ENCODE results near the gene GORAB. TPM values are rescaled to one million over a fixed set of nuclear protein-coding genes. Genes with fewer than 3 reads are reported as not detected.

The GORAB gene
- total RNA-seq, 3 donors from 2014 or later (not counting 1 experiment from before 2014, with no cell fraction given) = 17.4 to 23.6 (median 20.8) TPM

GRCh38 chr1:170558731-170559130 is 26.8 kb downstream of the GORAB start:
- no peak for ATAC-seq
- H3K36me3 ChIP-seq (ENCODE audit: control insufficient read depth, insufficient read depth, low read length) = peaks cover 2% of the 10 kb centered on the region
- no peak for DNase-seq
- TF ChIP-seq, protein P1, sequence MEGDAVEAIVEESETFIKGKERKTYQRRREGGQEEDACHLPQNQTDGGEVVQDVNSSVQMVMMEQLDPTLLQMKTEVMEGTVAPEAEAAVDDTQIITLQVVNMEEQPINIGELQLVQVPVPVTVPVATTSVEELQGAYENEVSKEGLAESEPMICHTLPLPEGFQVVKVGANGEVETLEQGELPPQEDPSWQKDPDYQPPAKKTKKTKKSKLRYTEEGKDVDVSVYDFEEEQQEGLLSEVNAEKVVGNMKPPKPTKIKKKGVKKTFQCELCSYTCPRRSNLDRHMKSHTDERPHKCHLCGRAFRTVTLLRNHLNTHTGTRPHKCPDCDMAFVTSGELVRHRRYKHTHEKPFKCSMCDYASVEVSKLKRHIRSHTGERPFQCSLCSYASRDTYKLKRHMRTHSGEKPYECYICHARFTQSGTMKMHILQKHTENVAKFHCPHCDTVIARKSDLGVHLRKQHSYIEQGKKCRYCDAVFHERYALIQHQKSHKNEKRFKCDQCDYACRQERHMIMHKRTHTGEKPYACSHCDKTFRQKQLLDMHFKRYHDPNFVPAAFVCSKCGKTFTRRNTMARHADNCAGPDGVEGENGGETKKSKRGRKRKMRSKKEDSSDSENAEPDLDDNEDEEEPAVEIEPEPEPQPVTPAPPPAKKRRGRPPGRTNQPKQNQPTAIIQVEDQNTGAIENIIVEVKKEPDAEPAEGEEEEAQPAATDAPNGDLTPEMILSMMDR (IDR thresholded peaks at IDR 0.05) = no peak
- no peaks in the 10 kb centered on the region for H3K27me3 Mint-ChIP-seq (ENCODE audit: low read depth in 2 of 2)
- H3K9me3 ChIP-seq (ENCODE audit: control insufficient read depth, insufficient read depth, low read length) = peaks cover 6% of the 10 kb centered on the region
- H3K4me3 Mint-ChIP-seq = no peak overlapping the region
- H3K27ac Mint-ChIP-seq = no peak overlapping the region
- peaks cover 16% of the 10 kb centered on the region in 2 donors for H3K4me1 Mint-ChIP-seq
- H3K27me3 ChIP-seq (ENCODE audit: control insufficient read depth, insufficient read depth, low read length) = no peaks in the 10 kb centered on the region
- no peak overlapping the region for H3K4me3 ChIP-seq (ENCODE audit: low read length)
- peaks cover 0 to 5% of the 10 kb centered on the region in 2 donors for H3K9me3 Mint-ChIP-seq
- no peaks in the 10 kb centered on the region for H3K36me3 Mint-ChIP-seq
- peaks cover 3% of the 10 kb centered on the region for H3K4me1 ChIP-seq (ENCODE audit: control insufficient read depth, insufficient read depth, low read length)
- H3K27ac ChIP-seq (ENCODE audit: low read length) = no peak overlapping the region
- intact Hi-C loops (cut with micrococcal nuclease) = no loop called here
- 92% methylated on average over 4 of the region's 5 CpGs for WGBS (ENCODE audit: insufficient coverage)

- no peak overlapping the region for H3K4me3 ChIP-seq (ENCODE audit: low read length)
Measured at GRCh38 chr1:170559166-170559565, 27.2 kb downstream of the GORAB start.

GRCh38 chr1:170560681-170561285 is 28.8 kb downstream of the GORAB start:
- intact Hi-C loops (cut with micrococcal nuclease) = no loop called here

More at GRCh38 chr1:170559166-170559565, 27.2 kb downstream of the GORAB start:
- ATAC-seq (no peak), DNase-seq (no peak)
- Mint-ChIP-seq H3K9me3 (peaks cover 0 to 5% of the 10 kb centered on the region in 2 donors), H3K27me3 (ENCODE audit: low read depth in 2 of 2) (no peaks in the 10 kb centered on the region), H3K4me3 (no peak overlapping the region), H3K4me1 (peaks cover 17% of the 10 kb centered on the region in 2 donors), H3K27ac (no peak overlapping the region), H3K36me3 (no peaks in the 10 kb centered on the region)
- WGBS (ENCODE audit: insufficient coverage) = 96% methylated on average over 2 of the region's 2 CpGs
- no peaks in the 10 kb centered on the region for H3K27me3 ChIP-seq (ENCODE audit: control insufficient read depth, insufficient read depth, low read length)
- no peak overlapping the region for H3K27ac ChIP-seq (ENCODE audit: low read length)
- peaks cover 6% of the 10 kb centered on the region for H3K9me3 ChIP-seq (ENCODE audit: control insufficient read depth, insufficient read depth, low read length)
- peaks cover 1% of the 10 kb centered on the region for H3K36me3 ChIP-seq (ENCODE audit: control insufficient read depth, insufficient read depth, low read length)
- TF ChIP-seq, protein P1 (IDR thresholded peaks at IDR 0.05) = no peak
- intact Hi-C loops (cut with micrococcal nuclease) = no loop called here
- peaks cover 3% of the 10 kb centered on the region for H3K4me1 ChIP-seq (ENCODE audit: control insufficient read depth, insufficient read depth, low read length)

More at GRCh38 chr1:170560681-170561285, 28.8 kb downstream of the GORAB start:
- Mint-ChIP-seq H3K36me3 (no peaks in the 10 kb centered on the region), H3K4me3 (no peak overlapping the region), H3K27me3 (ENCODE audit: low read depth in 2 of 2) (peaks cover 4 to 5% of the 10 kb centered on the region in 2 donors), H3K4me1 (peaks cover 17% of the 10 kb centered on the region in 2 donors), H3K27ac (no peak overlapping the region), H3K9me3 (peaks cover 0 to 5% of the 10 kb centered on the region in 2 donors)
- no peak for DNase-seq
- H3K4me1 ChIP-seq (ENCODE audit: control insufficient read depth, insufficient read depth, low read length) = peaks cover 3% of the 10 kb centered on the region
- H3K9me3 ChIP-seq (ENCODE audit: control insufficient read depth, insufficient read depth, low read length) = peaks cover 6% of the 10 kb centered on the region
- no peak for ATAC-seq
- H3K36me3 ChIP-seq (ENCODE audit: control insufficient read depth, insufficient read depth, low read length) = no peaks in the 10 kb centered on the region
- H3K4me3 ChIP-seq (ENCODE audit: low read length) = no peak overlapping the region
- no peak overlapping the region for H3K27ac ChIP-seq (ENCODE audit: low read length)
- 92% methylated on average over 2 of the region's 4 CpGs for WGBS (ENCODE audit: insufficient coverage)
- H3K27me3 ChIP-seq (ENCODE audit: control insufficient read depth, insufficient read depth, low read length) = no peaks in the 10 kb centered on the region
- TF ChIP-seq, protein P1 (IDR thresholded peaks at IDR 0.05) = no peak

Measured in natural killer cell (primary cell).